DOHH2 (cell line): ENCODE data around the gene DCST2.

Experiments used
- H3F3A ChIP-seq: fragments of 200-600 bp; sonication (generic), shearing (Covaris generic); 2 replicates; pipeline ENCODE4 v1.6.0; 2016; ENCODE audit warnings: antibody characterized with exemption, mild to moderate bottlenecking; ENCODE audit not compliant: control insufficient read depth, insufficient read depth
- H3K27ac ChIP-seq: fragments of 200-600 bp; sonication (generic); 2 replicates; pipeline ENCODE4 v1.5.1; 2014; ENCODE audit warnings: low read depth, mild to moderate bottlenecking, low read length, moderate library complexity
- H3K27me3 ChIP-seq: fragments of 200-600 bp; sonication (generic); 2 replicates; pipeline ENCODE4 v1.6.1; 2014; ENCODE audit warnings: mild to moderate bottlenecking, low read length, mixed read lengths; ENCODE audit not compliant: control insufficient read depth
- H3K36me3 ChIP-seq: fragments of 200-600 bp; sonication (generic); 2 replicates; pipeline ENCODE4 v1.6.1; 2014; ENCODE audit warnings: mild to moderate bottlenecking, low read length, moderate library complexity, mixed read lengths; ENCODE audit not compliant: control insufficient read depth
- H3K4me1 ChIP-seq: fragments of 200-600 bp; sonication (generic); 2 replicates; pipeline ENCODE4 v1.6.1; 2014; ENCODE audit warnings: mild to moderate bottlenecking, low read length, mixed read lengths; ENCODE audit not compliant: control insufficient read depth
- H3K4me2 ChIP-seq: fragments of 200-600 bp; sonication (generic); 2 replicates; pipeline ENCODE4 v1.6.0; 2014; ENCODE audit warnings: mild to moderate bottlenecking, low read length, moderate library complexity
- H3K4me3 ChIP-seq: fragments of 200-600 bp; sonication (generic); 2 replicates; pipeline ENCODE4 v1.5.1; 2014; ENCODE audit warnings: mild to moderate bottlenecking, low read length, mixed read lengths
- H3K79me2 ChIP-seq: fragments of 200-600 bp; sonication (generic); 2 replicates; pipeline ENCODE4 v1.6.1; 2014; ENCODE audit warnings: mild to moderate bottlenecking, low read length, mixed read lengths; ENCODE audit not compliant: control insufficient read depth
- H3K9me2 ChIP-seq: fragments of 200-600 bp; sonication (generic); replicated peaks from 2 replicates; pipeline ENCODE4 v1.6.1; 2014; ENCODE audit warnings: mild to moderate bottlenecking, low read length, mixed read lengths; ENCODE audit not compliant: control insufficient read depth
- H3K9me3 ChIP-seq: fragments of 200-600 bp; sonication (generic); 2 replicates; pipeline ENCODE4 v1.6.1; 2014; ENCODE audit warnings: antibody characterized with exemption, low read length, mixed read lengths; ENCODE audit not compliant: control insufficient read depth, insufficient read depth
- H4K20me1 ChIP-seq: fragments of 200-600 bp; sonication (generic); 2 replicates; pipeline ENCODE4 v1.6.0; 2014; ENCODE audit warnings: low read depth, mild to moderate bottlenecking, antibody characterized with exemption, low read length, moderate library complexity; ENCODE audit not compliant: control insufficient read depth, insufficient read depth
- EZH2phosphoT487 ChIP-seq: fragments of 200-600 bp; sonication (generic); IDR thresholded peaks from 2 replicates; pipeline ENCODE4 v1.6.1; 2017; ENCODE audit warnings: borderline replicate concordance, mild to moderate bottlenecking, antibody characterized with exemption, low read length, moderate library complexity, mixed read lengths
- TF ChIP-seq, protein P1 (sequence below): fragments of 200-600 bp; sonication (generic); IDR thresholded peaks from one replicate; pipeline ENCODE4 v1.5.1; 2014; ENCODE audit warnings: antibody characterized with exemption, mild to moderate bottlenecking, low read depth, low read length; ENCODE audit not compliant: poor library complexity, severe bottlenecking

DCST2 gene

DNA sequence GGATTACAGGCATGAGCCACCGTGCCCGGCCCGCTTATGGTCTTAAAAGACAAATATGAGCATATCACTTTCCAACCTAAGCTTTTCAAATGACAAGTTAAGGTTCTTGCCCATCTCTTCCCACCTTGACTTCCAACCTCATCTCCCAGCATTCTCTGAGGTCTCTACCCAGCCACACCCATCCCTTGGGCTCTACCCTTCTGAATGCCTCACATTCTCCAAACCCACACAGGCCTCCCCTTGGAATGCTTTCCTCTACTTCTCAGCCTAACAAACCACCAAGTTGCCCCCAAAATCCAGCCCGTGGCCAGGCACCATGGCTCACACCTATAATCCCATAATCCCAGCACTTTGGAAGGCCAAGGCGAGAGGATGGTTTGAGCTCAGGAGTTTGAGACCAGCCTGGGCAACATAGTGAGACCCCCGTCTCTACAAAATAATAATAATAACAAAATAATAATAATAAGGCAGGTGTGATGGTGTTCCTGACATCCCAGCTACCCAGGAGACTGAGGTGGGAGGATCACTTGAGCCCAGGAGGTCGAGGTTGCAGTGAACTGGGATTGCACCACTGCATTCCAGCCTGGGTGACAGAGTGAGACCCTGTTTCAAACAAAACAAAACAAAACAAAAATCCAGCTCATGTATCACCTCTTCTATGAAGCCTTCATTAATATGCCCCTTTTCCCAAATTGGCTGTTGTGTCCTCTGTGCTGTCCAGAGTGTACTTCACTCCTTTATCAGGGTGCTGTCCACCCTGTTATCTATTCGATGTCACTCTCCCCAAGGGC lies 11.2 kb downstream of the DCST2 start:
- no peaks in the 10 kb centered on the region for H3K36me3 ChIP-seq
- no peaks in the 10 kb centered on the region for H3K9me2 ChIP-seq
- H3K79me2 ChIP-seq, result no peaks in the 10 kb centered on the region
- peaks cover 13% of the 10 kb centered on the region for H3K27me3 ChIP-seq
- H4K20me1 ChIP-seq, result no peaks in the 10 kb centered on the region
- peaks cover 15% of the 10 kb centered on the region for H3K4me1 ChIP-seq
- H3K4me3 ChIP-seq, result no peak overlapping the region
- no peaks in the 10 kb centered on the region for H3K9me3 ChIP-seq
- no peak overlapping the region for H3K27ac ChIP-seq
- H3F3A ChIP-seq, result no peaks in the 10 kb centered on the region
- TF ChIP-seq, protein P1, sequence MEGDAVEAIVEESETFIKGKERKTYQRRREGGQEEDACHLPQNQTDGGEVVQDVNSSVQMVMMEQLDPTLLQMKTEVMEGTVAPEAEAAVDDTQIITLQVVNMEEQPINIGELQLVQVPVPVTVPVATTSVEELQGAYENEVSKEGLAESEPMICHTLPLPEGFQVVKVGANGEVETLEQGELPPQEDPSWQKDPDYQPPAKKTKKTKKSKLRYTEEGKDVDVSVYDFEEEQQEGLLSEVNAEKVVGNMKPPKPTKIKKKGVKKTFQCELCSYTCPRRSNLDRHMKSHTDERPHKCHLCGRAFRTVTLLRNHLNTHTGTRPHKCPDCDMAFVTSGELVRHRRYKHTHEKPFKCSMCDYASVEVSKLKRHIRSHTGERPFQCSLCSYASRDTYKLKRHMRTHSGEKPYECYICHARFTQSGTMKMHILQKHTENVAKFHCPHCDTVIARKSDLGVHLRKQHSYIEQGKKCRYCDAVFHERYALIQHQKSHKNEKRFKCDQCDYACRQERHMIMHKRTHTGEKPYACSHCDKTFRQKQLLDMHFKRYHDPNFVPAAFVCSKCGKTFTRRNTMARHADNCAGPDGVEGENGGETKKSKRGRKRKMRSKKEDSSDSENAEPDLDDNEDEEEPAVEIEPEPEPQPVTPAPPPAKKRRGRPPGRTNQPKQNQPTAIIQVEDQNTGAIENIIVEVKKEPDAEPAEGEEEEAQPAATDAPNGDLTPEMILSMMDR, result no peak
- TF ChIP-seq EZH2phosphoT487, result no peak
- H3K4me2 ChIP-seq, result no peak overlapping the region

GRCh38 chr1:155019377-155020245 lies 14.0 kb downstream of the DCST2 start:
- Histone ChIP-seq H4K20me1 (no peaks in the 10 kb centered on the region), H3K4me3 (no peak overlapping the region), H3K4me2 (no peak overlapping the region), H3K27ac (no peak overlapping the region), H3K79me2 (no peaks in the 10 kb centered on the region), H3K27me3 (peaks cover 12% of the 10 kb centered on the region), H3F3A (peaks cover 9% of the 10 kb centered on the region), H3K4me1 (peaks cover 43% of the 10 kb centered on the region), H3K36me3 (peaks cover 18% of the 10 kb centered on the region), H3K9me3 (no peaks in the 10 kb centered on the region), H3K9me2 (no peaks in the 10 kb centered on the region)
- TF ChIP-seq, protein P1, result no peak
- TF ChIP-seq EZH2phosphoT487, result no peak

DNA sequence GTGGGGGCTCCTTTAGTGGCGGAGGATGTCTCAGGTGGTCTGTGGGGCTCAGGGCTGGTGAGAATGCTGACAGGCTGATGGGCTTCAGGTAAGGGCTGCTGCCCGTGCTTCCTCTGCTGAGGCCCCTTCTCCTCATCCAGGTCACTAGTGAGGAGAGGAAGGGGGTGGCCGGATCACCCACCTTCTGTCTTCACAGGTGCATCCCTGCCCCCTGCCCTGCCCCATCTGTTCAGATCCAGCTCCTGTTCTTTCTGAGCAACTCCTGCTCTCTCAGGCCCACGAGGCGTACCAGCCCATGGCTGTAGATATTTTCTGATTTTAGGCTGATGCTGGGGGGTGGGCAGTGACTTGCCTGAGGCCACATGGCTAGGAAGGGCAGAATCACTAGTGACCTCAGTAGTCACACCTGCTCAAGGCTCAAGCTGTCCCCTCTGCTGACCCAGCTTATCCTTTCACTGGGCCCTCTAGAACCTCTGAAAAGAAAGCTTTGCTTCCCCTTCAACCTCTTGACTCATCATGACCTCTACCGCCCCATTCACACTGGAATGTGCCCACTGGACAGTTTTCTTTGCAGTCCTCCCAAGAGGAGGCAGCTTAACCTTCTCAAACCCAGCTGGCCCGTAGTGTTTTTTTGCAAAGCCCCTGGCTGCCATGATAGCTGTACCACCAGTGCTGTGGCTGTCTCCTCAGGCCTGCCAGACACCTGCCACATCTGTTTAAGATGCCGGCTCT lies 14.8 kb downstream of the DCST2 start:
- no peaks in the 10 kb centered on the region for H3K79me2 ChIP-seq
- H3K36me3 ChIP-seq, result peaks cover 24% of the 10 kb centered on the region
- H3K27ac ChIP-seq, result no peak overlapping the region
- H4K20me1 ChIP-seq, result no peaks in the 10 kb centered on the region
- H3K27me3 ChIP-seq, result peaks cover 7% of the 10 kb centered on the region
- H3K4me3 ChIP-seq, result no peak overlapping the region
- no peak overlapping the region for H3K4me2 ChIP-seq
- H3K9me3 ChIP-seq, result no peaks in the 10 kb centered on the region
- H3F3A ChIP-seq, result peaks cover 14% of the 10 kb centered on the region
- TF ChIP-seq, protein P1, result no peak
- TF ChIP-seq EZH2phosphoT487, result no peak
- no peaks in the 10 kb centered on the region for H3K9me2 ChIP-seq
- H3K4me1 ChIP-seq, result peaks cover 51% of the 10 kb centered on the region
